CD4-positive, alpha-beta T cell (primary cell): Measurements from ENCODE around the gene WDFY2. TPM values are rescaled to one million over a fixed set of nuclear protein-coding genes. Genes with fewer than 3 reads are reported as not detected.

Source experiments
- ATAC-seq: fragments of 200-7000 bp; cut with Tn5 transposase; one replicate; pipeline ENCODE4 v1.10.0; 2022; ENCODE audit warnings: mild to moderate bottlenecking; ENCODE audit not compliant: poor library complexity
- CTCF ChIA-PET: fragments of 350-600 bp; sonication (Branson Sonifier 250); formaldehyde crosslinking; loops from one replicate; lab custom pipeline; 2021; ENCODE audit warnings: antibody characterized with exemption, inconsistent platforms; lab: Charles Lee
- POLR2A ChIA-PET: fragments of 350-600 bp; sonication (Branson Sonifier 250); formaldehyde crosslinking; loops from one replicate; lab custom pipeline; 2021; ENCODE audit warnings: antibody characterized with exemption, inconsistent platforms; lab: Charles Lee
- DNase-seq, 14 experiments: peaks; one replicate each; pipeline ENCODE4 v3.0.0-alpha.2; 2013 to 2020; ENCODE audit warnings: mixed read lengths in 2 of 14
- H3K27ac ChIP-seq, 2 donors: one replicate each; pipeline versions ENCODE4 v1.5.1 to v1.7.0; 2013; ENCODE audit warnings: low read length in 2 of 2, low read depth in 1 of 2, mild to moderate bottlenecking in 1 of 2
- H3K27me3 ChIP-seq, 2 experiments: 1 replicate in 1 of 2; 2 replicates in 1 of 2; pipeline versions ENCODE4 v1.6.1 to v1.7.0; 2013; ENCODE audit warnings: low read length in 2 of 2, control low read depth in 1 of 2, mild to moderate bottlenecking in 1 of 2, moderate library complexity in 1 of 2; ENCODE audit not compliant: insufficient read depth in 2 of 2, control insufficient read depth in 1 of 2
- H3K36me3 ChIP-seq: one replicate; pipeline ENCODE4 v1.6.1; 2013; ENCODE audit warnings: low read length, control low read depth; ENCODE audit not compliant: insufficient read depth
- H3K4me1 ChIP-seq: one replicate; pipeline ENCODE4 v1.6.1; 2013; ENCODE audit warnings: low read length, control low read depth; ENCODE audit not compliant: insufficient read depth
- H3K4me3 ChIP-seq: one replicate; pipeline ENCODE4 v1.5.1; 2013; ENCODE audit warnings: mild to moderate bottlenecking, low read length, moderate library complexity
- H3K9me3 ChIP-seq, 2 experiments: 1 replicate in 1 of 2; 2 replicates in 1 of 2; pipeline versions ENCODE4 v1.6.1 to v1.7.0; 2013; ENCODE audit warnings: low read length in 2 of 2, mild to moderate bottlenecking in 2 of 2, control low read depth in 1 of 2, moderate library complexity in 1 of 2; ENCODE audit not compliant: control insufficient read depth in 1 of 2, insufficient read depth in 1 of 2
- H3K27ac Mint-ChIP-seq: one replicate; pipeline ENCODE4 v1.8.0; 2020; ENCODE audit warnings: mixed read lengths
- H3K27me3 Mint-ChIP-seq: one replicate; pipeline ENCODE4 v1.8.0; 2021; ENCODE audit warnings: mixed read lengths
- H3K36me3 Mint-ChIP-seq: one replicate; pipeline ENCODE4 v1.8.0; 2021; ENCODE audit warnings: low read depth, mixed read lengths
- H3K4me1 Mint-ChIP-seq: one replicate; pipeline ENCODE4 v1.8.0; 2021; ENCODE audit warnings: low read depth, mixed read lengths
- H3K4me3 Mint-ChIP-seq: one replicate; pipeline ENCODE4 v1.8.0; 2020; ENCODE audit warnings: mild to moderate bottlenecking, mixed read lengths
- H3K9me3 Mint-ChIP-seq: one replicate; pipeline ENCODE4 v1.8.0; 2020; ENCODE audit warnings: mixed read lengths
- intact Hi-C, 2 experiments: fragments of 100-400 bp; cut with DNase I in 1 of 2; cut with micrococcal nuclease in 1 of 2; formaldehyde crosslinking; loops; one replicate each; pipeline versions ENCODE4 v1.15.1 to v1.9.0; 2023 to 2025; cut with DNase I, micrococcal nuclease
- total RNA-seq, 174 experiments: library from RNA in 2 of 174; stranded (reverse) in 2 of 174; gene quantifications; one replicate each; pipeline ENCODE4 v1.2.3 and lab custom pipeline; 2021 to 2026
- TF ChIP-seq, protein P1 (sequence below): fragments of 200-600 bp; IDR thresholded peaks from one replicate; pipeline ENCODE4 v1.8.0; 2022; ENCODE audit warnings: antibody characterized with exemption, mild to moderate bottlenecking

The WDFY2 gene
- total RNA-seq, 2 experiments from 2014 or later: 21.4 to 21.9 TPM

DNA sequence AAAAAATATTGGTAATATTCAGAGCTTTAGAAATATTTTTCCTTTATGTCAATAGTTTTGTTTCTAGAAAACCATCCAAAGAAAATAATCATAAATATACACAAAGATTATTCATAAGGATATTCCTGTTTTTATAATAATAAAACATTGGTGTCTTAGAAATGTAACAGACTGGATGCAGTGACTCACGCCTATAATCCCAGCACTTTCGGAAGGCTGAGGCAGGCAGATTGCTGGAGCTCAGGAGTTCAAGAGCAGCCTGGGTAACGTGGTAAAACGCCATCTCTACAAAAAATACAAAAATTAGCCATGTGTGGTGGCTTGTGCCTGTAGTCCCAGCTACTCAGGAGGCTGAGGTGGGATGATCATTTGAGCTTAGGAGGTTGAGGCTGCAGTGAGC, 112.9 kb downstream of the WDFY2 start:
- Histone ChIP-seq H3K9me3 (no peaks in the 10 kb centered on the region), H3K27me3 (no peaks in the 10 kb centered on the region), H3K36me3 (no peaks in the 10 kb centered on the region), H3K27ac (no peak overlapping the region), H3K4me1 (no peaks in the 10 kb centered on the region), H3K4me3 (no peak overlapping the region)
- Mint-ChIP-seq H3K4me3 (no peak overlapping the region), H3K27me3 (no peaks in the 10 kb centered on the region), H3K4me1 (no peaks in the 10 kb centered on the region), H3K27ac (no peak overlapping the region), H3K9me3 (no peaks in the 10 kb centered on the region), H3K36me3 (peaks cover 16% of the 10 kb centered on the region)
- POLR2A ChIA-PET: no interaction called here
- ATAC-seq (no peak), DNase-seq (no peak)
- intact Hi-C loops: no loop called here
- CTCF ChIA-PET: interaction anchor here (0.7 kb wide), 1 partner anchor 9 kb away, joined by 3 read pairs; no protein-coding TSS in a partner anchor
- TF ChIP-seq, protein P1, sequence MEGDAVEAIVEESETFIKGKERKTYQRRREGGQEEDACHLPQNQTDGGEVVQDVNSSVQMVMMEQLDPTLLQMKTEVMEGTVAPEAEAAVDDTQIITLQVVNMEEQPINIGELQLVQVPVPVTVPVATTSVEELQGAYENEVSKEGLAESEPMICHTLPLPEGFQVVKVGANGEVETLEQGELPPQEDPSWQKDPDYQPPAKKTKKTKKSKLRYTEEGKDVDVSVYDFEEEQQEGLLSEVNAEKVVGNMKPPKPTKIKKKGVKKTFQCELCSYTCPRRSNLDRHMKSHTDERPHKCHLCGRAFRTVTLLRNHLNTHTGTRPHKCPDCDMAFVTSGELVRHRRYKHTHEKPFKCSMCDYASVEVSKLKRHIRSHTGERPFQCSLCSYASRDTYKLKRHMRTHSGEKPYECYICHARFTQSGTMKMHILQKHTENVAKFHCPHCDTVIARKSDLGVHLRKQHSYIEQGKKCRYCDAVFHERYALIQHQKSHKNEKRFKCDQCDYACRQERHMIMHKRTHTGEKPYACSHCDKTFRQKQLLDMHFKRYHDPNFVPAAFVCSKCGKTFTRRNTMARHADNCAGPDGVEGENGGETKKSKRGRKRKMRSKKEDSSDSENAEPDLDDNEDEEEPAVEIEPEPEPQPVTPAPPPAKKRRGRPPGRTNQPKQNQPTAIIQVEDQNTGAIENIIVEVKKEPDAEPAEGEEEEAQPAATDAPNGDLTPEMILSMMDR: no peak

DNA sequence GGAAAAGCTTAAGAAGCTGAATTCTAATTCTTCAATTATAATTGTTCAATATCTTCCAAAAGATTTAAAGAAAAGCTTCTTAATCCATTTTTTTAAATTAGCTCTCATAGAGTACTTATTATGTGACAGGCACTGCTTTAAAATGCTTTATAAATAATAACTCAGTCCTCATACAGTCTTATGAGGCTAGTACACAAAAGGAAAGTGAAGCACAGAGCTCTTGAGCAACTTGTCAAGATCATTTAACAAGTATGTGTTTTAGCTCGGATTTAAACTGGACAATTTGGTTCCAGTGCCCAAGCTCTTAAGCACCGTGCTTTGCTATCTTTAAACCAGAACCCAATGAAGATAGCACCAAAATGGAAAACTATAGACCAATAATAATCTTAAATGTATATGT, 113.6 kb downstream of the WDFY2 start:
- Histone ChIP-seq H3K4me3 (no peak overlapping the region), H3K36me3 (no peaks in the 10 kb centered on the region), H3K27me3 (no peaks in the 10 kb centered on the region), H3K27ac (no peak overlapping the region), H3K9me3 (no peaks in the 10 kb centered on the region), H3K4me1 (no peaks in the 10 kb centered on the region)
- Mint-ChIP-seq H3K27ac (no peak overlapping the region), H3K36me3 (peaks cover 22% of the 10 kb centered on the region), H3K4me3 (no peak overlapping the region), H3K9me3 (no peaks in the 10 kb centered on the region), H3K4me1 (no peaks in the 10 kb centered on the region), H3K27me3 (no peaks in the 10 kb centered on the region)
- DNase-seq (no peak), ATAC-seq (no peak)
- TF ChIP-seq, protein P1: no peak
- intact Hi-C loops: no loop called here
- ChIA-PET POLR2A (interaction anchor here (1.0 kb wide), 1 partner anchor 245 kb away, joined by 3 read pairs; the partner anchor contains the start of gene INTS6), CTCF (no interaction called here)

DNA sequence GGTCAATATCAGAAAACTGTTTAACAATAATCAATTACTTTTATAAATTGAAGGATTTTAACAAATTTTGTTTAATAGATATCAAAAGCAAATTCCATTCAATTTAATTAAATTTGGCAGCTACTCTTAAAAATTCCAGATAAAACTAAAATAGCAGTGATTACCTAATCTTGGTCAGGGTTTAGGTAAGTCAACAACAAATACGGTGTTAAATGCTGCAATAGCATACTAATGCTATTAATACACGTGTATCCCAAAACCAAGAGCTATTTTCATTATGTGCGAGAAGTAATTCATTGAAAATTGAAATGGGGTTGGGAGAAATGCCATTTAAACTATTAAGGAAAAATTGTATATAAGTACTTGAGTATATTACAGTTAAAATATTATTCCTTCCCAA, 114.1 kb downstream of the WDFY2 start:
- no peaks in the 10 kb centered on the region for H3K9me3 Mint-ChIP-seq
- H3K36me3 Mint-ChIP-seq: peaks cover 24% of the 10 kb centered on the region
- ATAC-seq: no peak
- ChIA-PET CTCF (no interaction called here), POLR2A (interaction anchor here (1.0 kb wide), 1 partner anchor 245 kb away, joined by 3 read pairs; the partner anchor contains the start of gene INTS6)
- Histone ChIP-seq H3K36me3 (no peaks in the 10 kb centered on the region), H3K4me3 (no peak overlapping the region), H3K27me3 (no peaks in the 10 kb centered on the region), H3K9me3 (no peaks in the 10 kb centered on the region), H3K27ac (no peak overlapping the region), H3K4me1 (no peaks in the 10 kb centered on the region)
- no peak overlapping the region for H3K4me3 Mint-ChIP-seq
- no peaks in the 10 kb centered on the region for H3K4me1 Mint-ChIP-seq
- intact Hi-C loops: no loop called here
- H3K27ac Mint-ChIP-seq: no peak overlapping the region
- no peak for DNase-seq
- TF ChIP-seq, protein P1: no peak
- H3K27me3 Mint-ChIP-seq: no peaks in the 10 kb centered on the region
